NB4 (cell line): ENCODE data around the gene CHRNA1.

Experiments used
- CTCF ChIP-seq: IDR thresholded peaks from one replicate; pipeline ENCODE4 v1.5.1; 2012; ENCODE audit warnings: low read depth, low read length
- MAX ChIP-seq: IDR thresholded peaks from 2 replicates; pipeline ENCODE4 v1.6.1; 2011; ENCODE audit warnings: low read depth, low read length
- POLR2A ChIP-seq: IDR thresholded peaks from 2 replicates; pipeline ENCODE4 v1.6.1; 2011; ENCODE audit warnings: mild to moderate bottlenecking; ENCODE audit not compliant: insufficient read length; ENCODE audit errors: extremely low read depth

- TF ChIP-seq CTCF = no peak
- no peak for TF ChIP-seq MAX
- TF ChIP-seq POLR2A = no peak
Measured at GRCh38 chr2:174781298-174781697, 17.0 kb upstream of the CHRNA1 start.
